ENCODE results near the gene PPY.
"Not testable (repeated sequence)": the region's sequence is repeated elsewhere in the genome, so short reads cannot be mapped to it uniquely, and the experiment has no call there.

Gene PPY

DNA sequence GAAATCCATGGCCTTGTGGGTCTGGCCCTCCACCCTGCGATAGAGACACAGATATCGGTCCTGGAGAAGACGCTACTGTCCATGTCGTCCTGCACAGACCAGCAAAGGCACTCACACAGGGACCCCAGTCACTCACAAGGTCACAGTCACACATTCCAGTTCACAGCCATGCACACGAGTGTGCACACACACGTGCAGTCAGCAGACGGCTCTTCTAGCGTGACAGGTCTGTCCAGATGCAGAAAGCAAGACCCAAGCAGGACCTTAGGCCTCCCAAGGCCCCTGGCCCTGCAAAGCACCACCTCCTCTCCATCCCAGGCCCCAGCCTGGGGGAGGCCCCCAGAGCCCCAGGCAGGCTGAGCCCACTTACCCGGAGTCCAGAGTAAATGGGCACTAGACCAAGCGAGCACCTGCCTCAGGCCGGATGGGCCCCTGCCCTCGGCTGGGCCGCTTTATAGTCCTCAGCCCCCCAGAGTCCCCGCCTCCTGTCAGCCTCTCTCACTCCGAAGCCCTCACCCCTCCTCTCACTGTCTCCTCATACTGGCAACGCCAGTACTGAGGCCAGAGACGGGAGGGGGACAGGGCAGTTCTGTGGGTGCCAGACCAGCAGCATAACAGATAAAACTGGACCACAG lies at the start of gene PPY:
Gene PPY, minus strand, starts transcription at position 426 of the 635 bp plus-strand sequence. CDS start 822 bp downstream, outside the sequence.
- no peak for DNase-seq

DNA sequence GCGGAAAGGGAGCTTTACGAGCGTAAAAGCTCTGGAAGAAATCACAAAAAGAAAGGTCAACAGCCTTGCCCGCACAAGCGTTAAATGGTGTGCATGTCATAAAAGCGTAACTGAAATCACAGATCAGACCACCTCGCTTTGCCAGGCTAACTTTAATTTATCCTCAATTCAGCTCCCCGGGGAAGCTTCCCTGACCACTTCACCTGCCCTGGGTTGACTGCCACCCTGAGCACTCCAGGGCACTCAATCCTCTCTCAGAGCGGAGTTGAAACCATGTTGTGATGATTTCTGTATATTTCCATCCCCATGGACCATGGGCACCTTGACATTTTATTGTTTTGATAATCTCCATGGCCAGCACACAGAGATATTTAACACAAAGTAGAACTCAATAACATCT lies 46.0 kb upstream of the PPY start:
- no peak for DNase-seq

- no peak for DNase-seq
Measured at GRCh38 chr17:43987131-43988021, 45.1 kb upstream of the PPY start.

GRCh38 chr17:43986225-43986981 lies 44.1 kb upstream of the PPY start:
- no peak for DNase-seq

GRCh38 chr17:43984521-43984920 lies 42.2 kb upstream of the PPY start:
- DNase-seq, result no peak

GRCh38 chr17:43983515-43984411 lies 41.5 kb upstream of the PPY start:
- no peak for DNase-seq

GRCh38 chr17:43983196-43983514 lies 40.9 kb upstream of the PPY start:
- no peak for DNase-seq

DNA sequence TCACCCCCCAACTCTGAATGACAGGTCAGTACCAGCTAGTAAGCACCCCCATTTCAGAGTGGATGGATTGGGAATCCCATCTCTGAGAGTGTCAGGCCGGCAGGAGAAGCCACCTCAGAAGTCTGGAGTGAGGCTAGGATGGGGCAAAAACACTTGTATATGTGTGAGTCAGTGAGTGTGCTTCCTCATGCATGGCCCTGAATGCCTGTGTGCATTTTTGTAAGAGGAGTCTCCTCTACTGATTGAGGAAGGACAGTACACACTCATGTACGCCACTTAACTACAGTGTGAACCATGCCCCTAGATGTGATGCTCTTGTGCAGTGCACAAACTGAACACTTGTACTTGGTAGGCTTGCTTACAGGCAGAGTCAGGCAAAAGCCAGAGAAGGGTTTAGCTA lies 39.9 kb upstream of the PPY start:
- no peak for DNase-seq

GRCh38 chr17:43979671-43980070 lies 37.4 kb upstream of the PPY start:
- no peak for DNase-seq

GRCh38 chr17:43979011-43979410 lies 36.7 kb upstream of the PPY start:
- DNase-seq, result no peak

GRCh38 chr17:43978078-43978477 lies 35.8 kb upstream of the PPY start:
- no peak for DNase-seq

DNA sequence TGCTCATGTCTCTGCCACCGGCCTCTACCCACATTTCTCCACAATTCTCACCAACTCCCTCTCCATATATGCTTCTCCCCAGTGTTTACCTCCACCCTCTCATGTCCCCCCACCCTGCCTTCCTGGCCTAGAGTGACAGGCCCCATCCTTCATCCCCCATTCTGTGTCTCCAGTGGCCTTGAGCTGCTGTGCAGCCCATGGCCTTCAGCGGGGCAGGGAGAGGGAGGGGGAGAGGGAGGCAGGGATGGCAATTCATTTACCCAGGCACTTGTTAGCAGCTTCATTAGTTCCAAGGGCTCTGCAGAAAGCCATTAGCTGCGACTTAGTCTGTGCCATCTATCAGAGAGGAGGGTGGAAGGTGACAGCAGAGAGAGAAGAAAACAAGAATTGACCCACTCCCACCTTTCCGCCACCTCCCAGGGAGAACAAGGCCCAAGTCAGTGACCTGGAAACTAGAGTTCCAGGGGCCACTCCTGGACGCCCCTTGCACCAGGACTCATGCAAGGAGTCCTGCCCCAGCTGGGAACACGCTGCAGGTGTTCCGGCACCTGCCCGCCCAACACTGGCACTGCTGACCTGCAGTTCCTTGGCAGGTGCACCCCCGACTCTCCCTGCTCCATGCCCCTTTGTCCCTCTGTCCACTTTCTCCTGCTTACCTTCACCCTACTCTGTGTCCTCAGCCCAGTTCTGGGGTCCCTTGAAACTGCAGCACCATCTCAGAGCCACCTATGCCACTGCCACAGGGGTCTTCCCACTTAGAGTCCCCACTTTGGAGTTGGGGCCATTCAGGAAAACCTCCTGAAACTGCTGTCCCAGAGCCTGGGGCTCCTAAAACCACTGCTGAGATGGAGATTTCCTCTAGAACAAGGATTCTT lies 34.9 kb upstream of the PPY start:
- no peak for DNase-seq

GRCh38 chr17:43975898-43976297 lies 33.6 kb upstream of the PPY start:
- no peak for DNase-seq

GRCh38 chr17:43974382-43975266 lies 32.3 kb upstream of the PPY start:
- DNase-seq, result no peak

GRCh38 chr17:43972444-43973212 lies 30.4 kb upstream of the PPY start:
- not testable (repeated sequence) for DNase-seq

GRCh38 chr17:43971436-43971835 lies 29.2 kb upstream of the PPY start:
- not testable (repeated sequence) for DNase-seq

DNA sequence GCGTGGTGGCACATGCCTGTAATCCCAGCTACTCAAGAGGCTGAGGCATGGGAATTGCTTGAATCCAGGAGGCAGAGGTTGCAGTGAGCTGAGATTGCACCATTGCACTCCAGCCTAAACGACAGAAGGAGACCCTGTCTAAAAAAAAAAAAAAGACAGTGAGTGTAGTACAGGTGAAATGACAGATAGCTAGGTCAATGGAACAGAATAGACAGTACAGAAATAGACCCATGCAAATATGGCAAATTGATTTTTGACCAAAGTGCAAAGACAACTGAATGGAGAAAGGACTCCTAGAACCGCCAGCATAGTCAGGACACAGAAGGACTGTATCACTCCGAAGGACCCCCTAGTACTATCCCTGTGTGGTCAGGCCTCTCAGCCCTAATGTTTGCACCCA lies 28.1 kb upstream of the PPY start:
- no peak for DNase-seq

DNA sequence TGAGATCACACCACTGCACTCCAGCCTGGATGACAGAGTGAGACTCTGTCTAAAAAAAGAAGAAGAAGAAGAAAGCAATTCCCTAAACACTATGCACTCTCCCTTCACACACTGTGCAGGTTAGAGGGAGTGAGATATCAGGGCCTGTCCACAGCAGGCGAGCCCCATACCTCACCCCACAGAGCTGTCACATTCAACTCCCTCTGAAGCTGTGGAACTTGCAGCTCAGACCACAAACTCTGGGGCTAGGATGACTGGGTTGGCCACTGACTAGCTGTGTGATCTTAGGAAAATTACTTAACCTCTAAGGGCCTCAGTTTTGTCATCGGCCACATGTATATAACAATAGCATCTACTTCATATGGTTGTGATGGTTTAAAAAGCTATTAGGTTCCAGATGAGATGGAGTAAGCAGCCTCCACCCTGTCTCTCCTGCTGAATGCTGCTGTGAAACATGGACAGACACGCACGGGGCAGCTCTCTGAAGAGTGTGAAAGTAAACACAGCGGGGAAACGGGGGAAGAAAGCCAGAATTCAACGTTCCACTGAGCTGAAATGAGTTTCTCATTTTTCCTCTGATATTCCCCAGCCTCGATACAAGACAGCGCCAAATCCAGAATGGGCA lies 25.1 kb upstream of the PPY start:
- no peak for DNase-seq

- no peak for DNase-seq
Measured at GRCh38 chr17:43966276-43966675, 24.0 kb upstream of the PPY start.

Data from NCI-H1092 (cell line).